HG02885 (cell line): ENCODE results near the gene RASSF3.

Experiments
- ATAC-seq: cut with Tn5 transposase; IDR thresholded peaks from one replicate; pipeline ENCODE4 v1.9.1; 2021; ENCODE audit warnings: mild to moderate bottlenecking; ENCODE audit not compliant: unreplicated experiment, poor library complexity

RASSF3 gene

GRCh38 chr12:64666054-64666914, 56.0 kb downstream of the RASSF3 start:
- ATAC-seq: peak; percentile 54

- no peak for ATAC-seq
Observed at GRCh38 chr12:64667793-64668192, 57.5 kb downstream of the RASSF3 start.

- ATAC-seq: peak; percentile 71
Observed at GRCh38 chr12:64669270-64669842, 59.1 kb downstream of the RASSF3 start.

GRCh38 chr12:64670019-64670418, 59.7 kb downstream of the RASSF3 start:
- no peak for ATAC-seq

GRCh38 chr12:64670919-64671639, 60.8 kb downstream of the RASSF3 start:
- ATAC-seq: no peak

- ATAC-seq: no peak
Observed at GRCh38 chr12:64671681-64672080, 61.4 kb downstream of the RASSF3 start.

GRCh38 chr12:64672925-64673409, 62.7 kb downstream of the RASSF3 start:
- no peak for ATAC-seq

- ATAC-seq: no peak
Observed at GRCh38 chr12:64673490-64674169, 63.3 kb downstream of the RASSF3 start.

- no peak for ATAC-seq
Observed at GRCh38 chr12:64674367-64674922, 64.2 kb downstream of the RASSF3 start.

GRCh38 chr12:64675795-64676194, 65.5 kb downstream of the RASSF3 start:
- ATAC-seq: no peak

GRCh38 chr12:64678248-64678647, 68.0 kb downstream of the RASSF3 start:
- no peak for ATAC-seq

GRCh38 chr12:64678835-64679234, 68.5 kb downstream of the RASSF3 start:
- ATAC-seq: no peak

- ATAC-seq: peak; percentile 71
Observed at GRCh38 chr12:64679487-64680001, 69.2 kb downstream of the RASSF3 start.

GRCh38 chr12:64680235-64680634, 69.9 kb downstream of the RASSF3 start:
- ATAC-seq: no peak

GRCh38 chr12:64681200-64682052, 71.1 kb downstream of the RASSF3 start:
- ATAC-seq: peak; percentile 58

GRCh38 chr12:64682572-64683277, 72.4 kb downstream of the RASSF3 start:
- ATAC-seq: no peak

GRCh38 chr12:64683816-64684543, 73.7 kb downstream of the RASSF3 start:
- ATAC-seq: no peak

- no peak for ATAC-seq
Observed at GRCh38 chr12:64685050-64685449, 74.8 kb downstream of the RASSF3 start.
